ENCODE results near the gene S100Z.

Gene S100Z

DNA sequence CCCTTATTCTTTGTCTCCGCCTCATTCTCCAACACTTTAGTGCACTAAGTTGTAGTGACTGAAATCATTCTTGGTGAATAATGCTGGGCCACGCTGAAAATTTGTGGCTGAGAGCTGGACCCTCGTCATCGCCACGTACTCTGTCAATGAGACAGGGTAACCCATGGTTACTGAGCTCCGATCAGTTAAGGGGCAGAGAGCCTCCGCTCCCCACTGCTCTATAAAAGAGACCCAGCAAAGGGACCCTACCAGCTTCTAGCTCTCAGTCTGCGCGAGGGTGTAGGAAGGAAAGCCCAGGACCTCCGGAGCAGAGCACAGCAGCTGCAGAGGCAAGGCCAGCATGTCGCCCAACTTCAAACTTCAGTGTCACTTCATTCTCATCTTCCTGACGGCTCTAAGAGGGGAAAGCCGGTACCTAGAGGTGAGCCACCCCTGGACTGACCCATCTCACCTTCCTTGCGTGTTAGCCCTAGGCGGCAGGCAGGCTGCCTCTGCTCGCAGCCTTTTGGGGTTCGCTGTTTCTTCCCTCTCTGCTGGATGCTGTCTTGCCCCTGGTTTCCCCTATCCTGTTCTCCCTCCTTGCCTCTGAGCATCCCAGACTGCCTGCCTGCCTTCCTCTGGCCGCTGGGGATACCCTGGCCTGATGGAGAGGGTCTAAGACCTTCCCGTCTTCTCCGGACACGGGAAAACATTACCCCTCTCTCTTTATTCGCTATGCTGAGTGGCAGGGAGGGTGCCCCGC is 103.2 kb downstream of the S100Z start, which contains the start of gene CRHBP:
Gene CRHBP, plus strand, starts transcription at position 251 of the 742 bp plus-strand sequence. Its CDS starts 90 bp downstream, at position 341.
- Histone ChIP-seq H3K4me2 (no peak within 1 kb of the TSS), H3K9ac (no peak within 1 kb of the TSS), H3K79me2 (ENCODE audit: insufficient read depth, low read depth) (no peaks in the 10 kb centered on the region), H3K4me1 (ENCODE audit: low read depth, poor library complexity, severe bottlenecking) (peaks cover 9% of the 10 kb centered on the region), H3K27me3 (ENCODE audit: insufficient read depth, low read depth) (peaks cover 7% of the 10 kb centered on the region), H3K36me3 (ENCODE audit: insufficient read depth) (no peaks in the 10 kb centered on the region), H3K4me3 (IDR thresholded peaks at IDR 0.05; ENCODE audit: insufficient read depth, low read depth, low read length) (no peak within 1 kb of the TSS), H2AFZ (ENCODE audit: low read depth) (no peak within 1 kb of the TSS), H3K27ac (no peak within 1 kb of the TSS), H4K20me1 (ENCODE audit: insufficient read depth) (no peaks in the 10 kb centered on the region)
- TF ChIP-seq, protein P1, sequence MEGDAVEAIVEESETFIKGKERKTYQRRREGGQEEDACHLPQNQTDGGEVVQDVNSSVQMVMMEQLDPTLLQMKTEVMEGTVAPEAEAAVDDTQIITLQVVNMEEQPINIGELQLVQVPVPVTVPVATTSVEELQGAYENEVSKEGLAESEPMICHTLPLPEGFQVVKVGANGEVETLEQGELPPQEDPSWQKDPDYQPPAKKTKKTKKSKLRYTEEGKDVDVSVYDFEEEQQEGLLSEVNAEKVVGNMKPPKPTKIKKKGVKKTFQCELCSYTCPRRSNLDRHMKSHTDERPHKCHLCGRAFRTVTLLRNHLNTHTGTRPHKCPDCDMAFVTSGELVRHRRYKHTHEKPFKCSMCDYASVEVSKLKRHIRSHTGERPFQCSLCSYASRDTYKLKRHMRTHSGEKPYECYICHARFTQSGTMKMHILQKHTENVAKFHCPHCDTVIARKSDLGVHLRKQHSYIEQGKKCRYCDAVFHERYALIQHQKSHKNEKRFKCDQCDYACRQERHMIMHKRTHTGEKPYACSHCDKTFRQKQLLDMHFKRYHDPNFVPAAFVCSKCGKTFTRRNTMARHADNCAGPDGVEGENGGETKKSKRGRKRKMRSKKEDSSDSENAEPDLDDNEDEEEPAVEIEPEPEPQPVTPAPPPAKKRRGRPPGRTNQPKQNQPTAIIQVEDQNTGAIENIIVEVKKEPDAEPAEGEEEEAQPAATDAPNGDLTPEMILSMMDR (conservative IDR thresholded peaks at IDR 0.05; ENCODE audit: low read depth, low read length): no peak

DNA sequence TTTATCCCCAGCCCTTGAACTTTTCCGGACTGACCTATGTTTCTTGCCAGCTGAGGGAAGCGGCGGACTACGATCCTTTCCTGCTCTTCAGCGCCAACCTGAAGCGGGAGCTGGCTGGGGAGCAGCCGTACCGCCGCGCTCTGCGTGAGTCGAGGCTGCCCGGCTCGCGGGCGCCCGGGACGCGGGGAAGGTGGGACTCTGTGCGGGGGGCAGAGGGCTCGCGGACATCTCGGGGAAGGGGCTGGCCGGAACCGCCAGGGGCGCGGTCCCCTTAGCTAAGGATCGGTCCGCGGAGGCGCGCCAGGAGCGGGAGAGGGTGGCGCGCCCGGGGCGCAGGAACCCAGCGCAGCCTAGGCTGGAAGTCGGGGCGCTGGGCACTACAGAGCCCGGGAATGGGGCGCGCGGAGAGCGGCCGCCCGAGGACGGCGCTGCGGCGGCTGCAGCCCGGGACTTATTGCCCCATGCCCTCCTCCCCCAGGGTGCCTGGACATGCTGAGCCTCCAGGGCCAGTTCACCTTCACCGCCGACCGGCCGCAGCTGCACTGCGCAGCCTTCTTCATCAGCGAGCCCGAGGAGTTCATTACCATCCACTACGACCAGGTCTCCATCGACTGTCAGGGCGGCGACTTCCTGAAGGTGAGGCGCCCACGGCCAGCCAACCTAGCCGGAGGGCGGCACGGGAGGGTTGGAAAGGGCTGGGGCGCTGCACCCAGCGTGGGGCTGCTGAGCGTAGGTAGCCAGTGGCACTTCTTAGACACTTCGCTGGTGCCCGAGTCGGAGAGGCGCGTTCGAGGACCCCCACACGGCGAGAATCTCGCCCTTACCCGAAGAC is 104.0 kb downstream of the S100Z start:
- H3K79me2 ChIP-seq (ENCODE audit: insufficient read depth, low read depth): no peaks in the 10 kb centered on the region
- H3K4me3 ChIP-seq (IDR thresholded peaks at IDR 0.05; ENCODE audit: insufficient read depth, low read depth, low read length): no peak overlapping the region
- H3K9ac ChIP-seq: no peak overlapping the region

DNA sequence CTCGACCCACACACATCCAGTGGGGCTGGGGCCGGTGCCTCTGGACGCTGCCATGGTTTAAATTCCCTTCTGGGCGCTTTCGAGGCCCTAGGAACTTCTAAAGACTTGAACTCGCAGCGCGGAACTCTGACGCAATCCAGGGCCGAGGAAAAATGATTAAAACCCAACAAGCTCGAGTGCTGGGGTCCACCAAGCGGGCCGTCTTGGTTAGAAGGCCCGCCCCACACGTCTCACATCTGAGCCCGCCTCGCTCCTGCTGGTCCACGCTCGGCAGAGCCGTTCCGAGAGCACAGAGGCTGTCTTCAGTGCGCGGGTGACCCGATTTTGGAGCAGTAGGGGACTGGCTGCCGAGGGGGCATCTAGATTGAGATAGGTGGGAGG is 104.6 kb downstream of the S100Z start:
- H3K9ac ChIP-seq: no peak overlapping the region
- 0 out of 2 replicates have a peak, but pooled peaks cover 6% of the 10 kb centered on the region for H4K20me1 ChIP-seq (ENCODE audit: insufficient read depth)
- H2AFZ ChIP-seq (ENCODE audit: low read depth): no peak overlapping the region
- no peaks in the 10 kb centered on the region for H3K36me3 ChIP-seq (ENCODE audit: insufficient read depth)
- H3K4me2 ChIP-seq: no peak overlapping the region
- H3K27ac ChIP-seq: no peak overlapping the region
- H3K4me1 ChIP-seq (ENCODE audit: low read depth, poor library complexity, severe bottlenecking): peaks cover 22% of the 10 kb centered on the region
- H3K79me2 ChIP-seq (ENCODE audit: insufficient read depth, low read depth): no peaks in the 10 kb centered on the region
- peaks cover 20% of the 10 kb centered on the region for H3K27me3 ChIP-seq (ENCODE audit: insufficient read depth, low read depth)
- no peak overlapping the region for H3K4me3 ChIP-seq (IDR thresholded peaks at IDR 0.05; ENCODE audit: insufficient read depth, low read depth, low read length)
- TF ChIP-seq, protein P1 (conservative IDR thresholded peaks at IDR 0.05; ENCODE audit: low read depth, low read length): no peak

More for the DNA sequence above, 104.0 kb downstream of the S100Z start:
- Histone ChIP-seq H3K4me1 (ENCODE audit: low read depth, poor library complexity, severe bottlenecking) (peaks cover 16% of the 10 kb centered on the region), H3K27me3 (ENCODE audit: insufficient read depth, low read depth) (peaks cover 15% of the 10 kb centered on the region), H3K36me3 (ENCODE audit: insufficient read depth) (no peaks in the 10 kb centered on the region), H3K27ac (no peak overlapping the region), H3K4me2 (no peak overlapping the region), H2AFZ (ENCODE audit: low read depth) (no peak overlapping the region), H4K20me1 (ENCODE audit: insufficient read depth) (0 out of 2 replicates have a peak, but pooled peaks cover under 1% of the 10 kb centered on the region)
- TF ChIP-seq, protein P1 (conservative IDR thresholded peaks at IDR 0.05; ENCODE audit: low read depth, low read length): no peak

DNA sequence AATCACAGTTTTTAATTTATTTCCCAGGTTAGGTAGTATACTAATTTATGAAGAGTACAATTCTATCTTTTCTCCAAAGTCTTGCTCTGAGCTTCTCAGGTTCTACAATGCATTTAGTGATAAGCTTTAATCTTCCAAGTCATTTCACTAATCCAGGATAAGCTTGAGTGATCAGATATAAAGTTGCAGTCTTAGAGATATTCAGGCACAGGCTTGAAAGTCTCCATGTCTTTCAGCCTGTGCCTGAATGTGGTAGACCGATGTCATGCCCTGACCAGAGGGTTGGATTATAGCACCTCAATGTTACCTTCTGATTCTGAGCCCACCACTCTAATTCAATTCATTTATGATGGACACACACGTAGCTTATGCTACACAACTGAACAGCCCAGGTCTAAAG is 106.2 kb downstream of the S100Z start:
- Histone ChIP-seq H3K27me3 (ENCODE audit: insufficient read depth, low read depth) (peaks cover 20% of the 10 kb centered on the region), H4K20me1 (ENCODE audit: insufficient read depth) (0 out of 2 replicates have a peak, but pooled peaks cover 6% of the 10 kb centered on the region)

More for the DNA sequence above, 106.2 kb downstream of the S100Z start:
- Histone ChIP-seq H3K27ac (no peak overlapping the region), H3K9ac (no peak overlapping the region), H3K36me3 (ENCODE audit: insufficient read depth) (no peaks in the 10 kb centered on the region), H3K4me2 (no peak overlapping the region), H2AFZ (ENCODE audit: low read depth) (no peak overlapping the region), H3K79me2 (ENCODE audit: insufficient read depth, low read depth) (no peaks in the 10 kb centered on the region), H3K4me3 (IDR thresholded peaks at IDR 0.05; ENCODE audit: insufficient read depth, low read depth, low read length) (no peak overlapping the region), H3K4me1 (ENCODE audit: low read depth, poor library complexity, severe bottlenecking) (peaks cover 39% of the 10 kb centered on the region)
- TF ChIP-seq, protein P1 (conservative IDR thresholded peaks at IDR 0.05; ENCODE audit: low read depth, low read length): no peak
